Mucosa of descending colon (tissue), 3 donors: ENCODE results near the gene TMEM147. TPM values are rescaled to one million over a fixed set of nuclear protein-coding genes. Genes with fewer than 3 reads are reported as not detected.
A peak's percentile ranks its signal among the peaks of the same experiment; 100 is the strongest.

Experiments used
- ATAC-seq: fragments of 200-7000 bp; cut with Tn5 transposase; one replicate; pipeline ENCODE4 v1.9.1; 2020; ENCODE audit warnings: mild to moderate bottlenecking, moderate library complexity
- DNase-seq, 3 donors: peaks; one replicate each; pipeline ENCODE4 v3.0.0-alpha.2; 2020
- H3K36me3 ChIP-seq: fragments of 200-600 bp; one replicate; pipeline ENCODE4 v1.8.0; 2021; ENCODE audit warnings: low read depth, mild to moderate bottlenecking
- H3K4me1 ChIP-seq: fragments of 200-600 bp; one replicate; pipeline ENCODE4 v1.8.0; 2021; ENCODE audit warnings: low read depth, mild to moderate bottlenecking
- H3K4me3 ChIP-seq: fragments of 200-600 bp; one replicate; pipeline ENCODE4 v1.8.0; 2021; ENCODE audit warnings: mild to moderate bottlenecking
- H3K9me3 ChIP-seq: fragments of 200-600 bp; one replicate; pipeline ENCODE4 v1.8.0; 2021; ENCODE audit warnings: mild to moderate bottlenecking
- CTCF ChIP-seq: fragments of 200-600 bp; IDR thresholded peaks from one replicate; pipeline ENCODE4 v1.8.0; 2022; ENCODE audit warnings: antibody characterized with exemption, mild to moderate bottlenecking
- intact Hi-C, 2 donors: fragments of 100-400 bp; cut with DNase I in 1 of 2; cut with micrococcal nuclease in 1 of 2; formaldehyde crosslinking; loops; one replicate each; pipeline versions ENCODE4 v1.11.0 to v1.11.1; 2022; cut with DNase I, micrococcal nuclease
- total RNA-seq, 3 donors: library from RNA; stranded (reverse); fragmentation: NEBNext Ultra II Directional in 2 of 3; extraction: Animal tissue kit (Norgen Biotek cat#: 25700) in 2 of 3; gene quantifications; one replicate each; pipeline versions ENCODE4 v1.2.1 to v1.2.4, GENCODE V29; 2021 to 2023
- donor health status: DM: no; HTN: no; CAD: no; lungs with moderate emphysema.
- donor health status: DM: no; HTN: no; CAD: no.
- donor health status: DM: no; HTN: yes; CAD: no.

The TMEM147 gene
- total RNA-seq, 3 donors from 2014 or later: 54.4 to 62.8 (median 58.2) TPM

GRCh38 chr19:35529241-35530218 is 15.9 kb upstream of the TMEM147 start:
- H3K4me3 ChIP-seq: no peak overlapping the region
- H3K4me1 ChIP-seq: peaks cover 3% of the 10 kb centered on the region
- no peak for DNase-seq
- no peaks in the 10 kb centered on the region for H3K36me3 ChIP-seq
- no peak for TF ChIP-seq CTCF
- intact Hi-C loops: no loop called here
- ATAC-seq: no peak
- H3K9me3 ChIP-seq: no peaks in the 10 kb centered on the region

GRCh38 chr19:35531291-35531690 is 14.1 kb upstream of the TMEM147 start:
- DNase-seq (no peak), ATAC-seq (no peak)
- TF ChIP-seq CTCF: no peak
- H3K9me3 ChIP-seq: no peaks in the 10 kb centered on the region
- no peak overlapping the region for H3K4me3 ChIP-seq
- H3K4me1 ChIP-seq: peaks cover 3% of the 10 kb centered on the region
- intact Hi-C loops: no loop called here
- H3K36me3 ChIP-seq: no peaks in the 10 kb centered on the region

GRCh38 chr19:35533201-35533821 is 12.1 kb upstream of the TMEM147 start, which contains the start of gene GAPDHS:
TSS of gene GAPDHS (plus strand) at chr19:35533456. CDS start at chr19:35533528, 72 bp downstream.
- DNase-seq (no peak), ATAC-seq (peak; percentile 7)
- no peak for TF ChIP-seq CTCF
- Histone ChIP-seq H3K9me3 (no peaks in the 10 kb centered on the region), H3K4me1 (peaks cover 3% of the 10 kb centered on the region), H3K4me3 (no peak within 1 kb of the TSS), H3K36me3 (no peaks in the 10 kb centered on the region)
- intact Hi-C loops: no loop called here

- peak; percentile 78 for ATAC-seq
These were observed 11.5 kb upstream of the TMEM147 start for GRCh38 chr19:35533822-35534392.

More at GRCh38 chr19:35533822-35534392, 11.5 kb upstream of the TMEM147 start:
- TF ChIP-seq CTCF: no peak
- H3K9me3 ChIP-seq: no peaks in the 10 kb centered on the region
- H3K36me3 ChIP-seq: no peaks in the 10 kb centered on the region
- intact Hi-C loops: no loop called here
- peak; percentile 55 to 73 (median 66) for DNase-seq
- H3K4me3 ChIP-seq: no peak overlapping the region
- H3K4me1 ChIP-seq: peaks cover 3% of the 10 kb centered on the region
